Fibroblast of skin of back (primary cell): ENCODE results near the gene RCN2.

Experiments
- DNase-seq: peaks from one replicate; pipeline ENCODE4 v3.0.0-alpha.2; 2013

The RCN2 gene

DNA sequence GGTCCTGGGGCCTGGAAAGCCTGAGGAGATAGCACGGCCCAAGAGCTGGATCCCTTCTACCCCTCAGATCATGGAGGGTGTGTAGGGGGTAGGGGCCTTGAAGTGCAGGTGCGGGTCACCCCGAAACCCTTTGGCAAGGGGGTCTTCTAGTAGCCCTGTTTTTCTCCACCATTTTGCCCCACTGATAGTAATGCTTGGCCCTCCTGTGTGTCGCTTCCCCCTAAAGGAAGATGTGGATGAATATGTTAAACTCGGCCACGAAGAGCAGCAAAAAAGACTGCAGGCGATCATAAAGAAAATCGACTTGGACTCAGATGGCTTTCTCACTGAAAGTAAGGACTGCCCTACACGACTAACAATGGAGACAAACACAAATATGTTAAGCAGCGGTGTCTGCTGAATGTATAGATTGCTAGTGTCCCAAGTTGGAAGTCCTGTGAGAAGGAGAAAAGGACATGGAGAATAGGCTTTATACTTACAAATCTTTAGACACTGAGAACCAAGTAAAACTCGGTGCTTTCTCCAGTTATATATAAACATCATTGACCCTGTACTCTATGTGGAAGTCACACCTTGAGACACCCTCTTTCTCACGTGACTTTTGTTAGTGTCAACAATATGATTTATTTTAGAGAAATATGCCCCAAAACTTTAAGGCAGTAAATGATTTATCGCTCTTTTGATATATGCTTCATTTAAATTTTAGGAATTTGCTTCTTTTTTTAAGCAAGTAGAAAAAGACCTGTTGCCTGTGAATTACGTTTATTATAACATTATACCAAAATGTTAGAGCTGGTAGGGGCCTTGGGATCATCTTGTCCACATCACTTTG is 802 bp downstream of the RCN2 start:
- peak; percentile 13 for DNase-seq

DNA sequence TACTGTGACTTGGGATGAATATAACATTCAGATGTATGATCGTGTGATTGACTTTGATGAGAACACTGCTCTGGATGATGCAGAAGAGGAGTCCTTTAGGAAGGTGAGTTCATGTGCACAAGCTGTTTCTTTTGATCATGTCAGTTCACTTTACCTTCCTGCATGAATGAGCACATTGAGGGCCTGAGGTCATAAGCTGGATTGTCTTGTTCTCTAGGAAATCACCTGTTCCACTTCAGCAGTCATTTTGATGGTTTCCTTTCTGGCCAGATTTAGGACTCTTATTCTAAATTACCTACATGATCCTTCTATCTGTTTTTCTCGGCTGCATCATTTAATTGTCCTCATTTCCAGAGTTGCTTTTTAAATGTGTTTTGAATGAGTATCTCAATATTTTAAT is 4.1 kb downstream of the RCN2 start:
- no peak for DNase-seq

DNA sequence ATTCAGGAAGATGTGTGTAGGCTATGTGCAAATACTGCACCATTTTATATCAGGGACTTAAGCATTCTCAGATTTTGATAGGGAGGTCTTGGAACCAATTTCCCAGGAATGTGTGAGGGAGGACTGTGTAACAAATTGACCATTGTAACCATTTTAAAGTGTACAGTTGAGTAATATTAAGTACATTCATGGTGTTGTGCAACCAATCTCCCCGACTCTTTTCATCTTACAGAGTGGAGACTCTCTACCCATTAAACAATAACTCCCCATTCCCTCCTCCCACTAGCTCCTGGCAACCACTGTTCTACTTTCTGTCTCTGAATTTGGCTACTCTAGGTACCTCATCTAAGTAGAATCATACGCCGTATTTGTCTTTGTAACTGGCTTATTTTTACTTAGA is 5.1 kb downstream of the RCN2 start:
- no peak for DNase-seq

DNA sequence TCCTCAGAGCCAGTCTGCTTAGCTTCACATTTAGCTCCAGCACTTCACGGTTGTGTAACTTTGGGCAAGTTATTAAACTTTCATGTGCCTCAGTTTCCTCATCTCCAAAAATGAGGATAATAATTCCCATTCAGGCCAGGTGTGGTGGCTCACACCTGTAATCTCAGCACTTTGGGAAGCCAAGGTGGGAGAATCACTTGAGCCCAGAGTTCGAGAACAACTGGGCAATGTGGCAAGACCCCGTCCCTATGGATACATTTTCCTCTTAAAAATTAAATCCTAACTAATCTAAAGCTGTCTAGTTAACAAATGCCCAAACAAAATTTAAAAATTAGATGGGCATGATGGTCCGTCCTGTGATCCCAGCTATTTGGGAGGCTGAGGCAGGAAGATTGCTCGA is 7.2 kb downstream of the RCN2 start:
- no peak for DNase-seq

DNA sequence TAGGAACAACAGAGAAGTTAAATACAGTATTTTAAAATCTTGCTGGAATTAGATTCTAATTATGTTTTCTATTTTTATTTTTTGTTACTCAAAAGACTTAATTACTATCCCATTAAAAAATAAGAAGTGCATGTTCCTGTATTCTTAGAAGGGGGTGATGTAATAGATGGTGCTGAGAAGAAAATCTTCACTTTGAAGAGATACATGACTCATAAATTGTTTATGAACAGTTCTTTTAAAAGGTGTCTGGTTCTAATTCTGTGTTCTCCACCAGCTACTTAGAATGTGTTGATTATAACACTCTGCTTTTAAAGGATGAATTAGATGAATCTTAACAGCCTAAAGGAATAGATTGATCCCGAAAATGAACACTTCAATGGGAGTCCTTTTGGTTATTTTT is 8.2 kb downstream of the RCN2 start:
- no peak for DNase-seq

DNA sequence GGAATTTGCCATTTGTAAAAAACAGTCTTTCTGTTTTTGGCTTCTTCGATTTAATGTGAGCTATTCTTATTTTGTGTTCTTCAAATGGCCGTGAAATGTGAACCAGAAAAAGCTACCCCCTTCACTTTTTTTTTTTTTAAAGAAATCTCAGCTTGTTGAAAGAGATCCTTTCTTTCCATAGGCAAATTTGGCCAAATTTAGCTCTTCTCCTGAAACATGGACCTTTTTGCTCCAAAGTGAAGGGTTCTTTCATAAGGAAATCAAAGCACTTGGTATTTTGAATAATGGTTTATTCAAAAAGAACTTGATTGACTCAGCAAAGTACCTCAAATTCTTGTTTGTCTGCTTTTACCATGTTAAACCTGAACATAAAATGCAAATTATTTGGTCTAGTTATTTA is 10.1 kb downstream of the RCN2 start:
- no peak for DNase-seq

DNA sequence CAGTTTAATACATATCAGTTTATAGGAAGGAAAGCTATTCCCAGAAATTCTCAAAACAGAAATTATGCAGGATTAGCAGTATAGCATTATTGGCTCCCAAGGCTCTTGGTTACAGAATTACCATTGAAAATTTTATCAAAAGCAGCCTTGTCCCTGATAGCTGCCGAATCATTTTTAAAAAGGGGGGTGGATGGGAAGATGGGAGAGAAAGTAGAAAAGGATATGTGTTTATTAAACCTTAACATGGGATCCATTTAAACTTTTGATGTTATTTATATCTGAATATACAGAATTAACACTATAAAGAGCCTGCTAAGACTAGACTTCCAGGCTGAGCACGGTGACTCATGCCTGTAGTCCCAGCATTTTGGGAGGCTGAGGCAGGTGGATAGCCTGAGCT is 10.8 kb downstream of the RCN2 start:
- DNase-seq = no peak

DNA sequence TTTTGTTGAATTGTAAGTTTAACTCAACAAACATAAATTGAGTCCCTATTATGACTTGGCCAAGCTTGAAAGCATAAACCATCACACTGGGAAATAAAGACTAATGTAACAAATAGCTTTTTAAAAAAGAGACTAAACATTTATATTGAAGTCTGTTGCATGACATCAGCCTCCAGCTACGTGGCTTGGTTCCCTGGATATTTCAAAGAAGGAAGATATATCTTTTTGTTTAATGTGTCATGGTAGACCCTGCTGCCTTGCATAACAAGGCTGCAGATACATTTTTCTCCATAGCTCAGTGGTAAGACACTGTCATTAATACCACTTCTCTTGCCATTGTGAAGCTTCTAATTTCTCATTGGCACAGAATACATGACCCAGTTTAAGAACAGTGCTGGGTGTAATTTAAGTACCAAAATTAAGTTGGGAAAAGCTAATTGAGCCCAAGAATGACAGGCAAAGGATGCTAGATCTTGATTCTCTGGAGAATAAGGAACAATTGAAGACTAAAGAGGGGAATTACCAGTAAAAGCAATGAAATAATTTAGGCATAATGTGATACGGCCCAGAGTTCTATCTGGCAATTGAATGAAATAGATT is 14.0 kb downstream of the RCN2 start:
- peak; percentile 20 for DNase-seq

DNA sequence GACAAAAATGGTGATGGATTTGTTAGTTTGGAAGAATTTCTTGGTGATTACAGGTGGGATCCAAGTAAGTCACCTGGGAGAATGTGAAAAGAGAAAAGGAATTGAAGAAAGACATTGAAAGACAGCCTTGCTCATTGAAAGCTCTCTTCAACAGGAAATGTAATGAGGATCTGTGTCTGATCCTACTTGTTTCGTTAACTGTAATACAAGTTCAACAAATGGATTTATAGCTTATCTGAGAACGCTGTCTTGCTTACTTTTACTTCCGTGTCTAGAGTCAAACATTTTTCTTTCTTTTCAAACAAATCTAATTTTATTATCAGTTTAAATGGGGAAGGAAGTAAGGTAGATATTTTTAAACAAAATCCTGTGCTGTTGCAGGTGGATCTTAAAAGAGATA is 15.9 kb downstream of the RCN2 start:
- no peak for DNase-seq

DNA sequence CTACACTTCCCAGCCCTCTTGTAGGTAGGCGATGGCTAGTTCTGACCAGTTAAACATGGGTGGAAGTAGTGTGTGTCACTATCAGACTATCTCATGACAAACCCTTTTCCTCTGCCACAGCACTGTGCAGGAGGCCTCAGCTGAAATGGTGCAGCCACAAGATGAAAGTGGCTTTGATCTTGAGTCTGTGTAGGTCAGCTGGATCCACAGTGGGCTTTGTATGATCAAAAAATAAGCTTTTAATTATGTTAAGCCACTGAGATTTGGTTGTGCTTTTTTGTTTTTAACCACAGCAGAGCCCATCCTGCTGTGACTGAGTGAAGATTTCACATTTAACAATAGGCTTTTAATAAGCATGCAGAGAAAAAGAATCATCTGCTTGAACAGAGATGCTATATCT is 19.7 kb downstream of the RCN2 start:
- no peak for DNase-seq

DNA sequence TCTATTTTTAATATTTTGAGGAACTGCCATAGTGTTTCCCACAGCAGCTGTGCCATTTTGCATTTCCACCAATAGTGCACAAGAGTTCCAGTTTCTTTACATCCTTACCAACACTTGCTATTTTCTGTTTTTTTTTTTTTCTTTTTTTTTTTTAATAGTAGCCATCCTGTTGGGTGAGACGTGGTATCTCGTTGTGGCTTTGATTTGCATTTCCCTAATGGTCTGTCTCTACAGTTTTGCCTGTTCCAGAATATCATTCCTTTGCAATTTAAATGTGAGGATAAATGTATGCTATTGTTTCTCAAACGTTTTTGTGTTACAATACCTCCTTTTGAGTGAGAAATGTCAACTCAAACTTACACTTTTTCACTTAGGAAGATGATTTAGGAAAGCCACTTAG is 22.4 kb downstream of the RCN2 start:
- no peak for DNase-seq

DNA sequence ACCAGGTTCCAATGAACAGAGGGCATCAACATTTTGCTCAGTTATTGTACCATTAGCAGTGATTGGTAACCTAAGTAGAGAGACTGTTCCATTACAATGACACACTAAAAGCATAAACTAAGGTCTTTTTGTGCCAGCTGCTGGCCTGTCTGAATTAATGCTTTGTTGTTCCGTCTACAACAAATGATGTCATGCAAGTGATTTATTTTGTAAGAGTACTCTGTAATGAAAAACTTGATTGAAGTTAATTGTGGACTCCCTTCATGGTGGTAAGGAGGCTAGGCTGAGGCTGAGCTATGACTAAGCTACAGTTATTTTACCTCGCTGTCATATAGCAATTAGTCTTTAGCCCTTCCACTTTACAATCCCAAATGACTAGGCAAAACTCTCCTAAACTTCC is 23.2 kb downstream of the RCN2 start:
- DNase-seq = no peak

DNA sequence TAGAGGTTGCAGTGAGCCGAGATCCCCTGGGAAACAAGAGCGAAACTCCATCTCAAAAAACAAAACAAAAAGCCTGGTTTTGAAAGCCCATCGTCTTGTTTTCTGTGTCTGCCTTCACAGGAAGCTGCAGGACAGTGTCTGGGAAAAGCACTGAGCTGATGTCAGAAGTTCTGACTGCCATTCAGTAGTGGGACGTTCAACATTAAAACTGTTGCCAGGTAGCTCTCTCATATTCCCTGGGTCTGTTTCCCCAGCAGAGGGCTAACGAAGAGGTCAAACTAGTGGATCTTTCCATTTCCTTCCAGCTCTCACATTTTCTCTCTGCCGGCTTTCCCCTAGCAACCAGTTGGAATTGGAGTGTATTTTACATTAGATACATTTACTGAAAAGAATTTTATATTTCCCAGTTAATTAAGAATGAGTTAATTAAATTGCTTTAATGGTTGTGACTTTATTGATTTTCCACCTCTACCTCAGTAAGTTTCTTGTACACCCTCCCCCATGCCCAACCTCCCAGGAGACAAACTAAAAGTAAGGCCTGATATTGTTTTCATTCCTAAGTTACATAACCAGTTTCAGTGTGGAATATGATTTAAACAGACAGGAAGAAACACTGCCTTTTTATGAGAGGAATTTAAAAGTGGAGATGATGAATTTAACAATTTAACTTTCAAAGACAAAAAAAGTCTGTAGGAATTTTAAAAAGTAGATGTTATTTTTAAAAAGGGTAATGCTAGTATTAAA is 29.9 kb downstream of the RCN2 start:
- no peak for DNase-seq

DNA sequence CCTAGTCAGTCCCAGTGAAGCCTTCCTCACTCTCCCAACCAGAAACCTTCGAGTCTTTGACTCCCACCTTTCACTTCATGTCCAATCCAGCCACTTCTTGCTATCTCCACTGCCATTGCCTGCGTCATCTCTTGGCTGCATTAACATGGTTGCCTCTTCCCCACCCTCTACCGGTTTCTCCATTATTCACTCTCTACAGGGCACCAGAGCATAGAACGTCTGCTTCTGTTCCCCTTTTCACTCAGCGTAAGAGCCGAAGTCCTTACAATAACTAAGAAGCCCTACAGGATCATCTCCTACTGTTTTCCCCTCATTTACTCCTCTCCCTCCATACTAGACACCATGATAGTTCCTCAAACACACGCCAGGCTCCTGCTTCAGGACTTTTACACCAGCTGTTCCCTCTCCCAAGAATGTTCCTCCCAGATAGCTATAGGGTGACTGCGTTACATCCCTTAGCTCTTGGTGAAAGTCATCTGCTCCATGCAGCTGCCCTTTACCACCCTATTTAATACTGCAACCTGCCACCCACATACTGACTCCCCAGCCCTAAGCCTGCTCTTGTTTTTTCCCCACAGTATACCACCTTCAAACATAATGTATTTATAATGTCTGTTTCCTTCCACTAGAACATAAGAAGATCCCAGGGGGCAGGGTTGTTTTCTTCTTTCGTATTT is 30.9 kb downstream of the RCN2 start:
- DNase-seq = no peak

DNA sequence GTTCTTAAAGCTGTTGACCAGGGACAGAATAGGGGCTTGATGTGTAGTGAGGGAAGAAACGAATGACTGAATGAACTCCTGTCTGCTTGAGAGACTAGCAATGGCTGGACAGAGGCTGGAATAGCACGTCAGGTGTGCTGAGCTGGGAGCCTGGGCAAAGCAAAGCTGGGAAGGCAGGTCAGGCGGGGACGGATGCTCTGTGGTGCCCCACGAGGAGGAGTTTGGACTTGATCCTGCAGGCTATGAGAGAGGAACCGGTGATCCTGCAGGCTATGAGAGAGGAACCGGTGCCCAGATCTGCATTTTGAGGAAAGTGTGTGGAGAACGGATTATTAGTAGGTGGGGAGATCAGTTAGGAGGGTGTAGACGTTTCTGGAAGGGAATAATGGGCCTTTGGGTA is 32.0 kb downstream of the RCN2 start:
- DNase-seq = no peak

DNA sequence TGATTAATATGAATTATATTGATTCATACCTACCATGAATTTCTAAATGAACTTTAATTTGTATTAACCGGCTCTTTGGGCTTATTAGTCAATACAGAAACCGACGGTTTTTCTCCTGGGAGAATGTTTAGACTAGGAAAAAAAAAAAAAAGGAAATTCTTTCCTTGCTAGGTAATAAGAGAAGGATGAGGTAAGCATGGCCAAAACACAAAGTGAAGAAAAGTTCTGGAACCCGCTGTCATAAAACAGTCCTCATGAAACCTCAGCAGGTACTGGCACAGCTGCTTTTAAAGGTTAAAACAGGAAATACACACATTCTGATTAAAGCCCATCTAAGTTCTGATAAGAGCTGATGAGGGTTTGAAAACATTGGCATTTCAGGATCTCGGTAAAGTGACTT is 32.6 kb downstream of the RCN2 start:
- DNase-seq = no peak

DNA sequence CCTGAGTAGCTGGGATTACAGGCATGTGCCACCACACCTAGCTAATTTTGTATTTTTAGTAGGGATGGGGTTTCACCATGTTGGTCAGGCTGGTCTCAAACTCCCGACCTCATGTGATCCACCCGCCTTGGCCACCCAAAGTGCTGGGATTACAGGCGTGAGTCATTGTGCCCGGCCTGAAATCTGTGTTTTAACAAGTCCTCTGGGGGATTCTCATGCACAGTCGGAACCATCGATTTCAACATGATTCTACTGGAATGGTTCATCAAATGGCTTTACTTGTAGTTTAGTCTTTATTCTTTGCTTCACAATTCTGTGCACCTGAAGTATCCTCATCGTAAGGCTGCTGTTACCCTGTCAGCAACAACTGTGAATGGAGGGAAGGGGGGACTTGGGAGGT is 34.5 kb downstream of the RCN2 start:
- DNase-seq = peak; percentile 43

DNA sequence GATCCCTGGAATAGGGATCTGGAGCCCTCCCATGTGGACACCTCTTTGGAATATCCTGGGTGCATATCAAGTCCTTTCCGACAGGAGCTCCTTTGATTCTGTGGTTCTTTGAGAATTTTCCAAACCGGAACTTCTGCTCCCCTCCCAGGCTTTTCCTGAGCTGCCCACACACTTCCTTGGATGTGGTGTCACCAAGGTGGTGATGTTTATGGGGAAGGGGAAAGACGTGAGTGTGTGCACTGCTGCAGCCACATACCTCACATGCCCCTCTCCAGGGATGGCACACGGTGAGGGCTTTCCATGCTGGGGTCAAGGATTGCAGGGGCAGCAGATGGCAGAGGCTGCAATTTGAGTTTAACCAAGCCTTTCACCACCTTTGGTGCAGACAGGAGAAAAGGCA is 35.5 kb downstream of the RCN2 start:
- no peak for DNase-seq

DNA sequence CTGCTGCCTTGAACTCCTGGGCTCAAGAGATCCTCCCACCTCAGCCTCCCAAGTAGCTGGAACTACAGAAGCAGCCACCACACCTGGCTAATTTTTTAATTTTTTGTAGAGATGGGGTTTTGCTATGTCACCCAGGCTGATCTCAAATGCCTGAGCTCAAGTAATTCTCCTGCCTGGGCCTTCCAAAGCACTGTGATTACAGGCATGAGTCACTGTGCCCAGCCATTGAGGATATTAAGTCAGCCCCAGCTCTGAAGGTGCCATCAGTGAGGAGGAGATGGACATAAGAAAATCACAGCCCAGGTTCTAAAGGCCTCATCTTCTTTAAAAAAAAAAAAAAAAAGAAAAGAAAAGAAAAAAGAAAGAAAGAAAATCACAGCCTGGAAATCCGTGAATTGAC is 36.8 kb downstream of the RCN2 start:
- DNase-seq = no peak

DNA sequence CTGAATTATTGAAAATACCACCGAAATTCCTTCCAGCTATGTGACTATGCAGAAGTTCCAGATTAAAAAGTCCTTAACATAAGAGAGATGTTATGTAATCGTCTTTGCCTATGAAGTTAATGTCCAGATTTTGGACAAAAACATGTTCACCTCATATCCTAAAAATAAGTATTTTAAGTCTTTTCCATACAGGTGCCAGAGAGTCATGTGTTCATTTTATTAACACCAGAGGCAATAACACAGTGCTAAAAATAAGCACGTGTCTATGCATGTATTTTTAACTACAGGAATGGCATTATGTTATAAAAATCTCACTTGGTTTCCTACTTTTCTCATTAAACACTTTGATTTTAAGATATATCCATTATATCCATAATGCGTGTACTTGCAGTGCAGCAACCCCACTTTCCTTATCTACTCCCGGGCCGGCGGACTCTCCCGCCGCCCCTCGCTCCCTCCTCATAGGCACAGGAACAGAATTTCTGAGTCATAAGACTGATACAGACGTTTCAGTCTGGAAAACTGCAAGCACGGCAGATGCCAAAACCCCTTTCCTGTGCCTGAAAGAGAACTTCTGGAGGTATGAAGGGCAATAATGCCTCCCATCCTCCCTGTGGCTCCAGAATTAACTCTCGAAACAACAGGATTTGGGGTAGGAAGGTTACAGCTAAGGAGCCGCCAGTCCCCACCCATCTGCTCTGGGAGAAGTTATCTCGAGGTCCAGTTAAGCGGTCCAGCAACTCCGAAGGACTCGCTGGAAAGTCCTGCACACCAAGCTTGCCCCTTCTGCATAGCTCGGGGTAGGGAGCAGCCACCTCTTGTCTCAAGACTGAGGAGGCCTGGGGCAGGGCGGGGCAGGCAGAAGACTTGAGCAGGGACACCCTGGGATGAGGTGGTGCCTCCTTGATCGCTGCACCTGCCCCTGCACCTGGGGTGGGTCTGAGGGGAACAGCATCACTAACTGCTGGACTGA is 41.1 kb downstream of the RCN2 start:
- no peak for DNase-seq

DNA sequence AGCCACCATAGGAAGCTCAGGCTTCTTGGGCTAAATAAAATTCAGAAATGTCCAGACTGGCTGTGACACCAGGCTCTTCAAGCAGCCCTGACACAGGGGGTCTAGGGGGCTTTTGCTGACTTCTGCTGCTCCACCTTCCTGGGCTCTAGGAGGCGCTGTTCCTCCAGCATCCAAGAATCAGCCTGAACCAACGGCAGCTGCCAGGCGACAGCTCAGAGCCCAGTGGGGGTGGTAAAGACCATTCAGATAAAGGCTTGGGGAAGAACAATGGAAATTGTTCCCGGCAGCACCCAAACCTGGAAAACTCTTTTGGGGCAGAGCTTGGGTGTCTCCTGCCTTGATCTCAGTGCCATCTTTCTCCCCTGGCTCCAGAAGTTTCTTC is 41.8 kb downstream of the RCN2 start:
- peak; percentile 30 for DNase-seq

DNA sequence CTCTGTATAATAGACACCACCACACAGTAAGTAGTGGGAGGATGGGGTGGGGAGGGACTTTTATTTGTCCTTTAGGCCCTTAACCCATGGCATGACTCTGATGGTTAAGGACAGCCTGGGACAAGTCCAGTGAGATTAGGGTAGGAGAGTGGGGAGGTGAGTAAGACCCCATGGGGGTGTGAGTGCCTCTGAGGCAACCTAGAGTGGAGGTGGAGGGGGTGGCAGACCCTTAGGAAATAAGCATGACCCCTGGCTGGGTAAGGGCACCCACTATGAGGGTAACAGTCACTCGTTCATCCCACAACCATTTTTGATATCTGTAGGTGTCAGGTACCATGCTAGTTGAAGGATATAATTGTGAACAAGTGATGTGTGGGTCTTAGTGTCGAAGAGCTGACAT is 42.4 kb downstream of the RCN2 start:
- DNase-seq = no peak
